K562 (cell line): Measurements from ENCODE around the gene DNAJC30. TPM values are rescaled to one million over a fixed set of nuclear protein-coding genes. Genes with fewer than 3 reads are reported as not detected.

Experiments used
- ADNP ChIP-seq: fragments of 200-800 bp; sonication (Bioruptor generic); IDR thresholded peaks from 2 replicates; pipeline ENCODE4 v1.6.1; 2016; ENCODE audit warnings: missing genetic modification characterization, missing compliant biosample characterization
- CREM ChIP-seq: IDR thresholded peaks from 2 replicates; pipeline ENCODE4 v1.6.1; 2014; ENCODE audit warnings: antibody characterized with exemption, low read depth
- DDX20 ChIP-seq: fragments of 450-650 bp; IDR thresholded peaks from 2 replicates; pipeline ENCODE4 v1.6.1; 2016; ENCODE audit warnings: missing genetic modification characterization, low read depth, mild to moderate bottlenecking, missing compliant biosample characterization, moderate library complexity
- GABPB1 ChIP-seq: sonication (generic); formaldehyde crosslinking; IDR thresholded peaks from 2 replicates; pipeline ENCODE4 v1.8.0; 2022; ENCODE audit warnings: mild to moderate bottlenecking, missing genetic modification reagents
- HDAC1 ChIP-seq, 2 experiments: fragments of 450-650 bp; IDR thresholded peaks; 2 replicates each; pipeline ENCODE4 v1.6.1; 2016 to 2017; ENCODE audit warnings: inconsistent platforms in 1 of 2, mild to moderate bottlenecking in 1 of 2, moderate library complexity in 1 of 2
- MAFK ChIP-seq: IDR thresholded peaks from 2 replicates; pipeline ENCODE4 v1.6.1; 2011; ENCODE audit warnings: low read length, improper control_type of control experiment
- PCBP1 ChIP-seq: fragments of 200-400 bp; formaldehyde crosslinking; IDR thresholded peaks from 2 replicates; pipeline ENCODE4 v1.6.1; 2018; ENCODE audit warnings: mild to moderate bottlenecking, low read depth, low read length; ENCODE audit not compliant: poor library complexity, severe bottlenecking
- POLR3G ChIP-seq: IDR thresholded peaks from 2 replicates; pipeline ENCODE4 v1.6.1; 2011; ENCODE audit not compliant: insufficient read length, insufficient replicate concordance; ENCODE audit errors: extremely low read depth
- RAD51 ChIP-seq: fragments of 450-650 bp; IDR thresholded peaks from 2 replicates; pipeline ENCODE4 v1.7.1; 2016; ENCODE audit warnings: low read depth, mild to moderate bottlenecking, borderline replicate concordance
- RHOXF2B ChIP-seq: fragments of 250-450 bp; sonication (Bioruptor Pico); conservative IDR thresholded peaks from 2 replicates; pipeline ENCODE4 v1.5.1; 2021
- SLC30A9 ChIP-seq: fragments of 250-450 bp; sonication (Bioruptor Pico); IDR thresholded peaks from 2 replicates; pipeline ENCODE4 v1.8.0; 2022; ENCODE audit warnings: mild to moderate bottlenecking, moderate library complexity
- STAT5B ChIP-seq: fragments of 250-450 bp; sonication (Bioruptor Pico); IDR thresholded peaks from 2 replicates; pipeline ENCODE4 v1.8.0; 2021; ENCODE audit warnings: mild to moderate bottlenecking, inconsistent platforms
- ZEB2 ChIP-seq: fragments of 450-650 bp; IDR thresholded peaks from 2 replicates; pipeline ENCODE4 v1.6.1; 2016
- ZKSCAN1 ChIP-seq: fragments of 150-350 bp; IDR thresholded peaks from 2 replicates; pipeline ENCODE4 v1.6.1; 2016; ENCODE audit warnings: low read depth, low read length
- ZNF431 ChIP-seq: sonication (generic); formaldehyde crosslinking; IDR thresholded peaks from 2 replicates; pipeline ENCODE4 v1.8.0; 2022; ENCODE audit warnings: mild to moderate bottlenecking, missing genetic modification reagents
- polyA plus RNA-seq, 8 experiments: library from polyadenylated mRNA; depleted of rRNA in 4 of 8; stranded (reverse) in 5 of 8; unstranded in 3 of 8; fragments of >200 nt; fragmentation: Nextera tagmentation in 2 of 8; fragmentation: Illumina TruSeq in 1 of 8; extraction: Ambion mirVana in 2 of 8; extraction: Trizol in 1 of 8; gene quantifications; 2 replicates each; pipeline versions ENCODE4 v1.2.1 to v1.2.3, GENCODE V29; 2011 to 2014; ENCODE audit warnings: inconsistent platforms in 1 of 8, missing spikeins in 1 of 8
- total RNA-seq, 7 experiments: library from RNA; depleted of rRNA in 6 of 7; stranded (reverse); fragments of >200 nt in 6 of 7; fragmentation: Illumina TruSeq in 2 of 7; extraction: Trizol in 2 of 7; gene quantifications; 2 replicates each; pipeline versions ENCODE4 v1.2.1 to v1.2.3, GENCODE V29; 2011 to 2021; ENCODE audit warnings: low replicate concordance in 1 of 7
- TF ChIP-seq, protein P1 (sequence below): fragments of 450-650 bp; formaldehyde crosslinking; IDR thresholded peaks from 2 replicates; pipeline ENCODE4 v1.4.0; 2020; ENCODE audit warnings: mild to moderate bottlenecking, moderate library complexity
- TF ChIP-seq, protein P2 (sequence below): fragments of 450-650 bp; formaldehyde crosslinking; conservative IDR thresholded peaks from 2 replicates; pipeline ENCODE4 v1.4.0; 2022; ENCODE audit warnings: mild to moderate bottlenecking, missing genetic modification characterization
- TF ChIP-seq, protein P3 (sequence below): fragments of 250-450 bp; sonication (Bioruptor Pico); IDR thresholded peaks from 2 replicates; pipeline ENCODE4 v1.4.0; 2020; ENCODE audit warnings: borderline replicate concordance
- TF ChIP-seq, protein P4 (sequence below): sonication (generic); formaldehyde crosslinking; IDR thresholded peaks from 2 replicates; pipeline ENCODE4 v1.8.0; 2022; ENCODE audit warnings: mild to moderate bottlenecking, missing genetic modification reagents

DNAJC30 gene
- total and polyA plus RNA-seq, 9 of the 15 experiments (the other 6 are each of a cell fraction or from before 2014, with no cell fraction given), result 1.1 to 11.3 (median 4.6) TPM

DNA sequence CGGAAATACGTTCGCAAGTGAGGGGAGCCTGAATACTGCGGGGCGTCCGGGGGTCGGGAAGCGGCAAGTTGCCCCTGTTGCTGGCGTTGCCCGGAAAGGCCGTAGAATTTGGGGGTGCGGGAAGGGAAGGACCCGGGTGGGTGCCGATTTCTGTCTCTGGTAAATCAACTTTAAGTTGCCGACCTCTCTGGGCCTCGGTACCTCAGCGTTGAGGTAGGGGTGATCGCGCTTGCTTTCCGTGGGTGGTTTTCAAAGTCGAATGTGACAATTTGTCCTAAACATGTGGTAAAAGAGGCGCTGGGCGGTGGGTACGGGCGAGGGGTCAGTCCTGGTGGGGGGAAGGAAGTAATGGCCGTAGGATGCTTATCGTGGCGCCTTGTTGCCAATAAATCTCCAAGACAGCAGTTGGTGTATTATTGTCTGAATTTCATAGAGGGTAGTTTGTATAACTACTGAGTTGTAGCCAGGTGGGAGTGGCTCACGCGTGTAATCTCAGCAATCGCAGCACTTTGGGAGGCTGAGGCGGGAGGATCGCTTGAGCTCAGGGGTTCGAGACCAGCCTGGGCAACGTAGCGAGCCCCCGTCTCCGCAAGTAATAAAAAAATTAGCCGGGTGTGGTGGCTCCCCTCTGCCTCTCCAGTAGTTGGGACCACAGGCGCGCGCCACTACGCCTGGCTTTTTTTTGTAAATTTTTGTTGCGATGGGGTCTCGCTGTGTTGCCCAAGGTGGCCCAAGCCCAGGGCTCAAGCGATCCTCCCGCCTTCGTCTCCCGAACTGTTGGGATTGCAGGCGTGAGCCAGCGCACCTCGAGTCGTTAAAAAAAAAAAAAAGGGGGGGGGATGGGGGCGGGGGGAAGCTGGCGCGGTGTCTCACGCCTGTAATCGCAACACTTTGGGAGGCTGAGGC lies 788 bp upstream of the DNAJC30 start (continued):
- TF ChIP-seq PCBP1 (peak; percentile 20), RAD51 (no peak), ADNP (tag) (peak; percentile 68), HDAC1 (IDR thresholded peaks at IDR 0.05) (peak in 1 of 2 experiments; percentile 2; a peak in 2 of 4 replicates), RHOXF2B (no peak), SLC30A9 (CRISPR knock-in tag) (no peak), ZNF431 (0 out of 2 replicates have a peak, but pooled peaks have one; percentile 9), CREM (peak; percentile 77), GABPB1 (CRISPR knock-in tag) (0 out of 2 replicates have a peak, but pooled peaks have one; percentile 2), ZKSCAN1 (no peak), DDX20 (tag) (no peak), POLR3G (no peak), ZEB2 (no peak), STAT5B (CRISPR knock-in tag) (no peak), MAFK (no peak)
- TF ChIP-seq, protein P1, sequence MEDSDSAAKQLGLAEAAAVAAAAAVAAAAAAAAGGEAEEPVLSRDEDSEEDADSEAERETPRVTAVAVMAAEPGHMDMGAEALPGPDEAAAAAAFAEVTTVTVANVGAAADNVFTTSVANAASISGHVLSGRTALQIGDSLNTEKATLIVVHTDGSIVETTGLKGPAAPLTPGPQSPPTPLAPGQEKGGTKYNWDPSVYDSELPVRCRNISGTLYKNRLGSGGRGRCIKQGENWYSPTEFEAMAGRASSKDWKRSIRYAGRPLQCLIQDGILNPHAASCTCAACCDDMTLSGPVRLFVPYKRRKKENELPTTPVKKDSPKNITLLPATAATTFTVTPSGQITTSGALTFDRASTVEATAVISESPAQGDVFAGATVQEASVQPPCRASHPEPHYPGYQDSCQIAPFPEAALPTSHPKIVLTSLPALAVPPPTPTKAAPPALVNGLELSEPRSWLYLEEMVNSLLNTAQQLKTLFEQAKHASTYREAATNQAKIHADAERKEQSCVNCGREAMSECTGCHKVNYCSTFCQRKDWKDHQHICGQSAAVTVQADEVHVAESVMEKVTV (CRISPR knock-in tag), result no peak
- TF ChIP-seq, protein P2, sequence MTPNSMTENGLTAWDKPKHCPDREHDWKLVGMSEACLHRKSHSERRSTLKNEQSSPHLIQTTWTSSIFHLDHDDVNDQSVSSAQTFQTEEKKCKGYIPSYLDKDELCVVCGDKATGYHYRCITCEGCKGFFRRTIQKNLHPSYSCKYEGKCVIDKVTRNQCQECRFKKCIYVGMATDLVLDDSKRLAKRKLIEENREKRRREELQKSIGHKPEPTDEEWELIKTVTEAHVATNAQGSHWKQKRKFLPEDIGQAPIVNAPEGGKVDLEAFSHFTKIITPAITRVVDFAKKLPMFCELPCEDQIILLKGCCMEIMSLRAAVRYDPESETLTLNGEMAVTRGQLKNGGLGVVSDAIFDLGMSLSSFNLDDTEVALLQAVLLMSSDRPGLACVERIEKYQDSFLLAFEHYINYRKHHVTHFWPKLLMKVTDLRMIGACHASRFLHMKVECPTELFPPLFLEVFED, result no peak
- TF ChIP-seq, protein P3, sequence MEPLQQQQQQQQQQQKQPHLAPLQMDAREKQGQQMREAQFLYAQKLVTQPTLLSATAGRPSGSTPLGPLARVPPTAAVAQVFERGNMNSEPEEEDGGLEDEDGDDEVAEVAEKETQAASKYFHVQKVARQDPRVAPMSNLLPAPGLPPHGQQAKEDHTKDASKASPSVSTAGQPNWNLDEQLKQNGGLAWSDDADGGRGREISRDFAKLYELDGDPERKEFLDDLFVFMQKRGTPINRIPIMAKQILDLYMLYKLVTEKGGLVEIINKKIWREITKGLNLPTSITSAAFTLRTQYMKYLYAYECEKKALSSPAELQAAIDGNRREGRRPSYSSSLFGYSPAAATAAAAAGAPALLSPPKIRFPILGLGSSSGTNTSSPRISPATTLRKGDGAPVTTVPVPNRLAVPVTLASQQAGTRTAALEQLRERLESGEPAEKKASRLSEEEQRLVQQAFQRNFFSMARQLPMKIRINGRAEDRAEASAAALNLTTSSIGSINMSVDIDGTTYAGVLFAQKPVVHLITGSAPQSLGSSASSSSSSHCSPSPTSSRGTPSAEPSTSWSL, result no peak
- TF ChIP-seq, protein P4, sequence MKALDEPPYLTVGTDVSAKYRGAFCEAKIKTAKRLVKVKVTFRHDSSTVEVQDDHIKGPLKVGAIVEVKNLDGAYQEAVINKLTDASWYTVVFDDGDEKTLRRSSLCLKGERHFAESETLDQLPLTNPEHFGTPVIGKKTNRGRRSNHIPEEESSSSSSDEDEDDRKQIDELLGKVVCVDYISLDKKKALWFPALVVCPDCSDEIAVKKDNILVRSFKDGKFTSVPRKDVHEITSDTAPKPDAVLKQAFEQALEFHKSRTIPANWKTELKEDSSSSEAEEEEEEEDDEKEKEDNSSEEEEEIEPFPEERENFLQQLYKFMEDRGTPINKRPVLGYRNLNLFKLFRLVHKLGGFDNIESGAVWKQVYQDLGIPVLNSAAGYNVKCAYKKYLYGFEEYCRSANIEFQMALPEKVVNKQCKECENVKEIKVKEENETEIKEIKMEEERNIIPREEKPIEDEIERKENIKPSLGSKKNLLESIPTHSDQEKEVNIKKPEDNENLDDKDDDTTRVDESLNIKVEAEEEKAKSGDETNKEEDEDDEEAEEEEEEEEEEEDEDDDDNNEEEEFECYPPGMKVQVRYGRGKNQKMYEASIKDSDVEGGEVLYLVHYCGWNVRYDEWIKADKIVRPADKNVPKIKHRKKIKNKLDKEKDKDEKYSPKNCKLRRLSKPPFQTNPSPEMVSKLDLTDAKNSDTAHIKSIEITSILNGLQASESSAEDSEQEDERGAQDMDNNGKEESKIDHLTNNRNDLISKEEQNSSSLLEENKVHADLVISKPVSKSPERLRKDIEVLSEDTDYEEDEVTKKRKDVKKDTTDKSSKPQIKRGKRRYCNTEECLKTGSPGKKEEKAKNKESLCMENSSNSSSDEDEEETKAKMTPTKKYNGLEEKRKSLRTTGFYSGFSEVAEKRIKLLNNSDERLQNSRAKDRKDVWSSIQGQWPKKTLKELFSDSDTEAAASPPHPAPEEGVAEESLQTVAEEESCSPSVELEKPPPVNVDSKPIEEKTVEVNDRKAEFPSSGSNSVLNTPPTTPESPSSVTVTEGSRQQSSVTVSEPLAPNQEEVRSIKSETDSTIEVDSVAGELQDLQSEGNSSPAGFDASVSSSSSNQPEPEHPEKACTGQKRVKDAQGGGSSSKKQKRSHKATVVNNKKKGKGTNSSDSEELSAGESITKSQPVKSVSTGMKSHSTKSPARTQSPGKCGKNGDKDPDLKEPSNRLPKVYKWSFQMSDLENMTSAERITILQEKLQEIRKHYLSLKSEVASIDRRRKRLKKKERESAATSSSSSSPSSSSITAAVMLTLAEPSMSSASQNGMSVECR (CRISPR knock-in tag), result peak; percentile 62; the same call in 1 of the 2 replicates
